Liver (tissue), 9 donors: ENCODE results near the gene LASP1. TPM values are rescaled to one million over a fixed set of nuclear protein-coding genes. Genes with fewer than 3 reads are reported as not detected.

Source experiments
- DNase-seq: peaks from one replicate; pipeline ENCODE4 v3.0.0-alpha.2; 2017; ENCODE audit warnings: low spot score
- H3K27ac ChIP-seq, 2 donors: one replicate each; pipeline ENCODE4 v1.7.0; 2013; ENCODE audit warnings: inconsistent platforms in 2 of 2, low read length in 2 of 2, control low read depth in 1 of 2, low read depth in 1 of 2, mild to moderate bottlenecking in 1 of 2
- H3K27me3 ChIP-seq, 4 donors: one replicate each; pipeline versions ENCODE4 v1.6.1 to v1.7.0; 2013; ENCODE audit warnings: low read length in 3 of 4, inconsistent platforms in 1 of 4, mild to moderate bottlenecking in 1 of 4, moderate library complexity in 1 of 4; ENCODE audit not compliant: control insufficient read depth in 4 of 4, insufficient read depth in 4 of 4
- H3K36me3 ChIP-seq, 4 donors: one replicate each; pipeline versions ENCODE4 v1.6.1 to v1.7.0; 2013; ENCODE audit warnings: low read length in 3 of 4, mild to moderate bottlenecking in 3 of 4, low read depth in 1 of 4, moderate library complexity in 1 of 4; ENCODE audit not compliant: control insufficient read depth in 4 of 4, insufficient read depth in 3 of 4
- H3K4me1 ChIP-seq, 4 donors: one replicate each; pipeline versions ENCODE4 v1.6.1 to v1.7.0; 2013; ENCODE audit warnings: low read length in 3 of 4, mild to moderate bottlenecking in 3 of 4, moderate library complexity in 1 of 4; ENCODE audit not compliant: control insufficient read depth in 4 of 4, insufficient read depth in 4 of 4
- H3K4me3 ChIP-seq, 3 donors: one replicate each; pipeline versions ENCODE4 v1.6.1 to v1.7.0; 2013; ENCODE audit warnings: low read length in 3 of 3, control low read depth in 1 of 3, low read depth in 1 of 3, mild to moderate bottlenecking in 1 of 3
- H3K9ac ChIP-seq, 2 donors: one replicate each; pipeline ENCODE4 v1.7.0; 2013; ENCODE audit warnings: low read length in 2 of 2, mild to moderate bottlenecking in 2 of 2, moderate library complexity in 2 of 2, control low read depth in 1 of 2, low read depth in 1 of 2
- H3K9me3 ChIP-seq, 4 donors: one replicate each; pipeline versions ENCODE4 v1.6.1 to v1.7.0; 2013; ENCODE audit warnings: low read length in 3 of 4; ENCODE audit not compliant: control insufficient read depth in 4 of 4
- EGR1 ChIP-seq, 2 donors: IDR thresholded peaks; 2 replicates each; pipeline ENCODE4 v1.6.1; 2016 to 2018; ENCODE audit warnings: antibody characterized with exemption in 2 of 2, low read depth in 2 of 2
- FOXA1 ChIP-seq: IDR thresholded peaks from 2 replicates; pipeline ENCODE4 v1.6.1; 2016; ENCODE audit warnings: antibody characterized with exemption
- FOXA2 ChIP-seq: IDR thresholded peaks from 2 replicates; pipeline ENCODE4 v1.6.1; 2016; ENCODE audit warnings: antibody characterized with exemption
- GABPA ChIP-seq, 2 donors: IDR thresholded peaks in 1 of 2; conservative IDR thresholded peaks in 1 of 2; 2 replicates each; pipeline ENCODE4 v1.6.1; 2016; ENCODE audit warnings: antibody characterized with exemption in 2 of 2, mild to moderate bottlenecking in 1 of 2, moderate library complexity in 1 of 2
- HNF4A ChIP-seq, 2 donors: conservative IDR thresholded peaks; 2 replicates each; pipeline ENCODE4 v1.6.1; 2016; ENCODE audit warnings: antibody characterized with exemption in 2 of 2, mild to moderate bottlenecking in 2 of 2
- HNF4G ChIP-seq: IDR thresholded peaks from 2 replicates; pipeline ENCODE4 v1.6.1; 2016; ENCODE audit warnings: antibody characterized with exemption
- JUND ChIP-seq, 2 donors: IDR thresholded peaks; 2 replicates each; pipeline ENCODE4 v1.6.1; 2016; ENCODE audit warnings: antibody characterized with exemption in 2 of 2
- NR2F2 ChIP-seq: IDR thresholded peaks from 2 replicates; pipeline ENCODE4 v1.6.1; 2016; ENCODE audit warnings: antibody characterized with exemption
- RAD21 ChIP-seq, 2 donors: IDR thresholded peaks; 2 replicates each; pipeline ENCODE4 v1.6.1; 2016; ENCODE audit warnings: antibody characterized with exemption in 2 of 2, mild to moderate bottlenecking in 2 of 2
- RXRA ChIP-seq, 2 donors: IDR thresholded peaks; 2 replicates each; pipeline ENCODE4 v1.6.1; 2017 to 2018; ENCODE audit warnings: antibody characterized with exemption in 2 of 2, mild to moderate bottlenecking in 1 of 2
- SP1 ChIP-seq: IDR thresholded peaks from 2 replicates; pipeline ENCODE4 v1.6.1; 2018; ENCODE audit warnings: antibody characterized with exemption, mild to moderate bottlenecking
- TAF1 ChIP-seq: conservative IDR thresholded peaks from 2 replicates; pipeline ENCODE4 v1.6.1; 2016; ENCODE audit warnings: antibody characterized with exemption, mild to moderate bottlenecking
- YY1 ChIP-seq: IDR thresholded peaks from 2 replicates; pipeline ENCODE4 v1.6.1; 2016; ENCODE audit warnings: antibody characterized with exemption, mild to moderate bottlenecking
- WGBS: extraction: QIAGEN DNeasy Blood & Tissue Kit; methylation state at CpG from one replicate; pipeline ENCODE4 v1.1.7; 2013; 5-methylcytosine and 5-hydroxymethylcytosine counted together
- polyA plus RNA-seq, 2 donors: library from polyadenylated mRNA; stranded (reverse) in 1 of 2; unstranded in 1 of 2; fragments of 200-250 nt in 1 of 2; fragments of >200 nt in 1 of 2; fragmentation: Nextera tagmentation in 1 of 2; extraction: Ambion mirVana in 1 of 2; gene quantifications; one replicate each; pipeline versions ENCODE4 v1.2.1 to v1.2.3, GENCODE V29; 2013 to 2015
- total RNA-seq, 2 donors: library from RNA; depleted of rRNA; stranded (reverse); fragments of >200 nt; gene quantifications; one replicate each; pipeline ENCODE4 v1.2.3, GENCODE V29; 2014
- TF ChIP-seq, protein P1 (sequence below): IDR thresholded peaks from 2 replicates; pipeline ENCODE4 v1.6.1; 2016; ENCODE audit warnings: antibody characterized with exemption
- TF ChIP-seq, protein P2 (sequence below): IDR thresholded peaks from 2 replicates; pipeline ENCODE4 v1.6.1; 2016; ENCODE audit warnings: antibody characterized with exemption
- TF ChIP-seq, protein P3 (sequence below): IDR thresholded peaks from 2 replicates; pipeline ENCODE4 v1.6.1; 2016; ENCODE audit warnings: antibody characterized with exemption, mild to moderate bottlenecking
- TF ChIP-seq, protein P4 (sequence below): fragments of 150-350 bp; IDR thresholded peaks from 2 replicates; pipeline ENCODE4 v1.5.1; 2017; ENCODE audit warnings: improper control_type of control experiment, low read depth, low read length; ENCODE audit not compliant: missing input control
- TF ChIP-seq, protein P5 (sequence below): IDR thresholded peaks from 2 replicates; pipeline ENCODE4 v1.6.1; 2016; ENCODE audit warnings: antibody characterized with exemption
- donor health status: healthy.
- donor health status: healthy.
- donor health status: healthy.
- donor health status: healthy.
- donor health status: healthy.

The LASP1 gene
- total and polyA plus RNA-seq, 4 donors: 18.2 to 77.7 (median 68.4) TPM

DNA sequence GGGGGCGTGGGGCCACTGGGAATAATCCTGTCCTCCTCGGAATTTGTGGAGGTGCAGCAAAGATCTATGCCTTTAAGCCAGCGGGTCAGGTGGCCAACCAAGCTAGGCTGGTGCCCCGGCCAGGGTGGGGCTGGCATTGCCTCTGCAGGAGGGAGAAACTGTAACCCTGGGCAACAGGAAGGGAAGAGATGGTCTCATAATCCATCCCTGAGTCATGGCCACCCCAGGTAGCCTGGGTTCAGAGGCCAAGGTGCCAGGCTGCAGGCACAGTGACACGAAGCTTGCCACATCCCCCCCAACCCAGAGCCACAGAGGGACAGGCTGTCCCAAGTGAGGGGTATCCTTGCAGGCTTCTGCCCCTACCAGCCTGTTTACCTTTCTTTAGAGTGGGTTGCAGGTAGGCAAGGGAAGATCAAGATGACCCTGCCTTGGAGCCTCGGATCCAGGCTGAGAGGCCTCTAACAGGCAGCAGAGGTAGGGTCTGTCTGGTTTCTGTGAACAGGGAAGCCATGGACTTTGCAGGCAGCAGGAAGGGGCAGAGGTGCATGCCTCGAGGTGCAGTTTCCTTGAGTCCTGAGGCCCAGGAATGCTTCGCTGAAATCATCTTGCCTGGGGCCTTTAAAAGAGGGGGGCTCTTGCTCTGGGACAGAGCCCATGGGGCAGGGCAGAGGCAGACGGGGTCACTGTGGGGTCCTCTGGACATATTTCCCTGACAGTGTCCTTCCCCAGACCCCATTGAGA, 4.0 kb downstream of the LASP1 start:
- Histone ChIP-seq H3K9me3 (no peaks in the 10 kb centered on the region), H3K4me3 (no peak overlapping the region), H3K9ac (no peak overlapping the region), H3K27me3 (no peaks in the 10 kb centered on the region), H3K4me1 (peaks cover 2 to 49% (median 47%) of the 10 kb centered on the region in 4 donors), H3K27ac (peak overlapping the region in 1 of 2 donors; percentile 5), H3K36me3 (peaks cover 3 to 11% (median 5%) of the 10 kb centered on the region in 4 donors)
- TF ChIP-seq SP1 (no peak), YY1 (no peak), RXRA (IDR thresholded peaks at IDR 0.05) (no peak), FOXA2 (no peak), HNF4A (conservative IDR thresholded peaks at IDR 0.05) (no peak), EGR1 (IDR thresholded peaks at IDR 0.05; ENCODE audit: low read depth in 2 of 2) (no peak), GABPA (IDR thresholded peaks at IDR 0.05 in 1 of 2, conservative IDR thresholded peaks at IDR 0.05 in 1 of 2) (no peak), RAD21 (IDR thresholded peaks at IDR 0.05) (no peak), TAF1 (no peak), NR2F2 (no peak), JUND (IDR thresholded peaks at IDR 0.05) (no peak), FOXA1 (no peak), HNF4G (no peak)
- TF ChIP-seq, protein P1, sequence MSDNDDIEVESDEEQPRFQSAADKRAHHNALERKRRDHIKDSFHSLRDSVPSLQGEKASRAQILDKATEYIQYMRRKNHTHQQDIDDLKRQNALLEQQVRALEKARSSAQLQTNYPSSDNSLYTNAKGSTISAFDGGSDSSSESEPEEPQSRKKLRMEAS: no peak
- TF ChIP-seq, protein P2, sequence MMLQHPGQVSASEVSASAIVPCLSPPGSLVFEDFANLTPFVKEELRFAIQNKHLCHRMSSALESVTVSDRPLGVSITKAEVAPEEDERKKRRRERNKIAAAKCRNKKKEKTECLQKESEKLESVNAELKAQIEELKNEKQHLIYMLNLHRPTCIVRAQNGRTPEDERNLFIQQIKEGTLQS: no peak
- TF ChIP-seq, protein P3, sequence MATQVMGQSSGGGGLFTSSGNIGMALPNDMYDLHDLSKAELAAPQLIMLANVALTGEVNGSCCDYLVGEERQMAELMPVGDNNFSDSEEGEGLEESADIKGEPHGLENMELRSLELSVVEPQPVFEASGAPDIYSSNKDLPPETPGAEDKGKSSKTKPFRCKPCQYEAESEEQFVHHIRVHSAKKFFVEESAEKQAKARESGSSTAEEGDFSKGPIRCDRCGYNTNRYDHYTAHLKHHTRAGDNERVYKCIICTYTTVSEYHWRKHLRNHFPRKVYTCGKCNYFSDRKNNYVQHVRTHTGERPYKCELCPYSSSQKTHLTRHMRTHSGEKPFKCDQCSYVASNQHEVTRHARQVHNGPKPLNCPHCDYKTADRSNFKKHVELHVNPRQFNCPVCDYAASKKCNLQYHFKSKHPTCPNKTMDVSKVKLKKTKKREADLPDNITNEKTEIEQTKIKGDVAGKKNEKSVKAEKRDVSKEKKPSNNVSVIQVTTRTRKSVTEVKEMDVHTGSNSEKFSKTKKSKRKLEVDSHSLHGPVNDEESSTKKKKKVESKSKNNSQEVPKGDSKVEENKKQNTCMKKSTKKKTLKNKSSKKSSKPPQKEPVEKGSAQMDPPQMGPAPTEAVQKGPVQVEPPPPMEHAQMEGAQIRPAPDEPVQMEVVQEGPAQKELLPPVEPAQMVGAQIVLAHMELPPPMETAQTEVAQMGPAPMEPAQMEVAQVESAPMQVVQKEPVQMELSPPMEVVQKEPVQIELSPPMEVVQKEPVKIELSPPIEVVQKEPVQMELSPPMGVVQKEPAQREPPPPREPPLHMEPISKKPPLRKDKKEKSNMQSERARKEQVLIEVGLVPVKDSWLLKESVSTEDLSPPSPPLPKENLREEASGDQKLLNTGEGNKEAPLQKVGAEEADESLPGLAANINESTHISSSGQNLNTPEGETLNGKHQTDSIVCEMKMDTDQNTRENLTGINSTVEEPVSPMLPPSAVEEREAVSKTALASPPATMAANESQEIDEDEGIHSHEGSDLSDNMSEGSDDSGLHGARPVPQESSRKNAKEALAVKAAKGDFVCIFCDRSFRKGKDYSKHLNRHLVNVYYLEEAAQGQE: no peak
- TF ChIP-seq, protein P4, sequence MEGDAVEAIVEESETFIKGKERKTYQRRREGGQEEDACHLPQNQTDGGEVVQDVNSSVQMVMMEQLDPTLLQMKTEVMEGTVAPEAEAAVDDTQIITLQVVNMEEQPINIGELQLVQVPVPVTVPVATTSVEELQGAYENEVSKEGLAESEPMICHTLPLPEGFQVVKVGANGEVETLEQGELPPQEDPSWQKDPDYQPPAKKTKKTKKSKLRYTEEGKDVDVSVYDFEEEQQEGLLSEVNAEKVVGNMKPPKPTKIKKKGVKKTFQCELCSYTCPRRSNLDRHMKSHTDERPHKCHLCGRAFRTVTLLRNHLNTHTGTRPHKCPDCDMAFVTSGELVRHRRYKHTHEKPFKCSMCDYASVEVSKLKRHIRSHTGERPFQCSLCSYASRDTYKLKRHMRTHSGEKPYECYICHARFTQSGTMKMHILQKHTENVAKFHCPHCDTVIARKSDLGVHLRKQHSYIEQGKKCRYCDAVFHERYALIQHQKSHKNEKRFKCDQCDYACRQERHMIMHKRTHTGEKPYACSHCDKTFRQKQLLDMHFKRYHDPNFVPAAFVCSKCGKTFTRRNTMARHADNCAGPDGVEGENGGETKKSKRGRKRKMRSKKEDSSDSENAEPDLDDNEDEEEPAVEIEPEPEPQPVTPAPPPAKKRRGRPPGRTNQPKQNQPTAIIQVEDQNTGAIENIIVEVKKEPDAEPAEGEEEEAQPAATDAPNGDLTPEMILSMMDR: no peak
- TF ChIP-seq, protein P5, sequence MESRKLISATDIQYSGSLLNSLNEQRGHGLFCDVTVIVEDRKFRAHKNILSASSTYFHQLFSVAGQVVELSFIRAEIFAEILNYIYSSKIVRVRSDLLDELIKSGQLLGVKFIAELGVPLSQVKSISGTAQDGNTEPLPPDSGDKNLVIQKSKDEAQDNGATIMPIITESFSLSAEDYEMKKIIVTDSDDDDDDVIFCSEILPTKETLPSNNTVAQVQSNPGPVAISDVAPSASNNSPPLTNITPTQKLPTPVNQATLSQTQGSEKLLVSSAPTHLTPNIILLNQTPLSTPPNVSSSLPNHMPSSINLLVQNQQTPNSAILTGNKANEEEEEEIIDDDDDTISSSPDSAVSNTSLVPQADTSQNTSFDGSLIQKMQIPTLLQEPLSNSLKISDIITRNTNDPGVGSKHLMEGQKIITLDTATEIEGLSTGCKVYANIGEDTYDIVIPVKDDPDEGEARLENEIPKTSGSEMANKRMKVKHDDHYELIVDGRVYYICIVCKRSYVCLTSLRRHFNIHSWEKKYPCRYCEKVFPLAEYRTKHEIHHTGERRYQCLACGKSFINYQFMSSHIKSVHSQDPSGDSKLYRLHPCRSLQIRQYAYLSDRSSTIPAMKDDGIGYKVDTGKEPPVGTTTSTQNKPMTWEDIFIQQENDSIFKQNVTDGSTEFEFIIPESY: no peak
- 63% methylated on average over 9 of the region's 9 CpGs for WGBS
- DNase-seq: no peak
